ENCODE results near the gene TRPV6. TPM values are rescaled to one million over a fixed set of nuclear protein-coding genes. Genes with fewer than 3 reads are reported as not detected.

The TRPV6 gene
- total RNA-seq, 6 experiments from 2014 or later: not detected

- DNase-seq: no peak
- no peak for TF ChIP-seq CTCF (IDR thresholded peaks at IDR 0.05)
Measured at GRCh38 chr7:142832417-142832816, 53.1 kb downstream of the TRPV6 start.

GRCh38 chr7:142827951-142828500 is 57.5 kb downstream of the TRPV6 start:
- TF ChIP-seq CTCF (IDR thresholded peaks at IDR 0.05): no peak
- no peak overlapping the region for H3K27ac Mint-ChIP-seq
- no peaks in the 10 kb centered on the region for H3K36me3 Mint-ChIP-seq (ENCODE audit: low read depth)
- no peak overlapping the region for H3K4me3 Mint-ChIP-seq
- H3K9me3 Mint-ChIP-seq: no peaks in the 10 kb centered on the region
- H3K4me1 Mint-ChIP-seq (ENCODE audit: low read depth): no peaks in the 10 kb centered on the region
- DNase-seq: no peak
- peaks cover 25% of the 10 kb centered on the region for H3K27me3 Mint-ChIP-seq (ENCODE audit: insufficient read depth)

More at GRCh38 chr7:142832417-142832816, 53.1 kb downstream of the TRPV6 start:
- no peaks in the 10 kb centered on the region for H3K36me3 Mint-ChIP-seq (ENCODE audit: low read depth)
- H3K27me3 Mint-ChIP-seq (ENCODE audit: insufficient read depth): peaks cover 17% of the 10 kb centered on the region
- no peaks in the 10 kb centered on the region for H3K9me3 Mint-ChIP-seq
- H3K27ac Mint-ChIP-seq: no peak overlapping the region
- no peaks in the 10 kb centered on the region for H3K4me1 Mint-ChIP-seq (ENCODE audit: low read depth)
- H3K4me3 Mint-ChIP-seq: no peak overlapping the region

- no peak overlapping the region for H3K27ac Mint-ChIP-seq
- H3K27me3 Mint-ChIP-seq (ENCODE audit: insufficient read depth): peaks cover 20% of the 10 kb centered on the region
- no peak for DNase-seq
- no peaks in the 10 kb centered on the region for H3K36me3 Mint-ChIP-seq (ENCODE audit: low read depth)
- no peaks in the 10 kb centered on the region for H3K9me3 Mint-ChIP-seq
- no peak overlapping the region for H3K4me3 Mint-ChIP-seq
- no peak for TF ChIP-seq CTCF (IDR thresholded peaks at IDR 0.05)
- no peaks in the 10 kb centered on the region for H3K4me1 Mint-ChIP-seq (ENCODE audit: low read depth)
Measured at GRCh38 chr7:142822714-142823113, 62.8 kb downstream of the TRPV6 start.

Other genes starting within 250 kb of the TRPV6 start
- not detected for gene PRSS1, start 136.3 kb downstream of the TRPV6 start, total RNA-seq (2021; fragmentation: NEBNext Ultra II Directional; extraction: Animal tissue kit (Norgen Biotek cat#: 25700))
- gene PRSS2, start 114.8 kb downstream of the TRPV6 start, total RNA-seq (2021; fragmentation: NEBNext Ultra II Directional; extraction: Animal tissue kit (Norgen Biotek cat#: 25700)): not detected
- under 1 TPM; 0.26 to 0.69 (median 0.33) TPM for gene EPHB6, start 30.7 kb downstream of the TRPV6 start, total RNA-seq (2021; fragmentation: NEBNext Ultra II Directional; extraction: Animal tissue kit (Norgen Biotek cat#: 25700))
- gene TRPV5, start 48.0 kb upstream of the TRPV6 start, total RNA-seq (2021; fragmentation: NEBNext Ultra II Directional; extraction: Animal tissue kit (Norgen Biotek cat#: 25700)): not detected
- not detected for gene LLCFC1, start 53.7 kb upstream of the TRPV6 start, total RNA-seq (2021; fragmentation: NEBNext Ultra II Directional; extraction: Animal tissue kit (Norgen Biotek cat#: 25700))
- not detected for gene KEL, start 76.6 kb upstream of the TRPV6 start, total RNA-seq (2021; fragmentation: NEBNext Ultra II Directional; extraction: Animal tissue kit (Norgen Biotek cat#: 25700))
- not detected for gene OR9A2, start 141.4 kb upstream of the TRPV6 start, total RNA-seq (2021; fragmentation: NEBNext Ultra II Directional; extraction: Animal tissue kit (Norgen Biotek cat#: 25700))
- gene OR6V1, start 166.6 kb upstream of the TRPV6 start, total RNA-seq (2021; fragmentation: NEBNext Ultra II Directional; extraction: Animal tissue kit (Norgen Biotek cat#: 25700)): not detected
- not detected for gene PIP, start 246.3 kb upstream of the TRPV6 start, total RNA-seq (2021; fragmentation: NEBNext Ultra II Directional; extraction: Animal tissue kit (Norgen Biotek cat#: 25700))